Amniotic epithelial cell (primary cell): ENCODE results near the gene ADGRD1.

Source experiments
- DNase-seq: peaks from one replicate; pipeline ENCODE4 v3.0.0-alpha.2; 2010; ENCODE audit warnings: low read depth

The ADGRD1 gene

GRCh38 chr12:131007031-131007739 lies 53.5 kb downstream of the ADGRD1 start:
- no peak for DNase-seq

- no peak for DNase-seq
Observed at GRCh38 chr12:131007740-131008117, 54.0 kb downstream of the ADGRD1 start.

GRCh38 chr12:131008131-131008912 lies 54.6 kb downstream of the ADGRD1 start:
- no peak for DNase-seq

GRCh38 chr12:131008913-131009270 lies 55.2 kb downstream of the ADGRD1 start:
- DNase-seq: no peak

- DNase-seq: no peak
Observed at GRCh38 chr12:131009595-131010395, 56.1 kb downstream of the ADGRD1 start.

DNA sequence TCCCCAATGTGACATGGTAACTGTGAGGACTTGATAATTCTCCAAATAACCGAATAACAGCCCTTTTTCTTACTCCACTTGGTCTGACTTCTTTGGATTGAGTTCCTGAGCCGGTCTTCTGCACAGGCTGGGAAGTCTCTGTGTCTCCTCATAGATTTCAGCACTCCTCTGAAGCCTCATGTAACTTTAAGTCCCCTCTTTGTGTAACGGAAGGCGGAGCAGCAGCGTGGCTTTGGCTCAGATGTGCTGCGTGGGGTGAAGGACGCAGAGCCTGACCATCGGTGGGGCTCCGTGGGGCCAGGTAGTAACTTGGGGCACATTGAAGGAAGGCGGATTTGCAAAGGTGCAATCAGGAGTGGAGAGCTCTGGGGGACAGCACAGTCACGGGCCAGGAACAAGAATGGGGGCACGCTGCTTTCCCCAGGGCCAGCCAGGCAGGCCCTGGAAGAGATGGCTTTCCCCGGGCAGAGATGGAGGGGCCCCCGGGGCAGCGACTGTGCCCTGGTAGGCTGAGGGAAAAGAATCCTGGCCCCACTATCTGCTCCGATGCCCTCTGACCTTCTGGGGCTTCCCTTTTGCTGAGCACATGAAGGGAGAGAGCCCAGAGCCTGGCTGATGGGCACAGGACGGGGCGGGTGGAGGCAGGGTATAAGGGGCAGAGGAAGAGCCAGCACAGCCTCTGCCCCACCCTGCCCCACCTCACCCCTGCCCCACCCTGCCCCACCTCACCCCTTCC lies 56.9 kb downstream of the ADGRD1 start:
- DNase-seq: no peak

DNA sequence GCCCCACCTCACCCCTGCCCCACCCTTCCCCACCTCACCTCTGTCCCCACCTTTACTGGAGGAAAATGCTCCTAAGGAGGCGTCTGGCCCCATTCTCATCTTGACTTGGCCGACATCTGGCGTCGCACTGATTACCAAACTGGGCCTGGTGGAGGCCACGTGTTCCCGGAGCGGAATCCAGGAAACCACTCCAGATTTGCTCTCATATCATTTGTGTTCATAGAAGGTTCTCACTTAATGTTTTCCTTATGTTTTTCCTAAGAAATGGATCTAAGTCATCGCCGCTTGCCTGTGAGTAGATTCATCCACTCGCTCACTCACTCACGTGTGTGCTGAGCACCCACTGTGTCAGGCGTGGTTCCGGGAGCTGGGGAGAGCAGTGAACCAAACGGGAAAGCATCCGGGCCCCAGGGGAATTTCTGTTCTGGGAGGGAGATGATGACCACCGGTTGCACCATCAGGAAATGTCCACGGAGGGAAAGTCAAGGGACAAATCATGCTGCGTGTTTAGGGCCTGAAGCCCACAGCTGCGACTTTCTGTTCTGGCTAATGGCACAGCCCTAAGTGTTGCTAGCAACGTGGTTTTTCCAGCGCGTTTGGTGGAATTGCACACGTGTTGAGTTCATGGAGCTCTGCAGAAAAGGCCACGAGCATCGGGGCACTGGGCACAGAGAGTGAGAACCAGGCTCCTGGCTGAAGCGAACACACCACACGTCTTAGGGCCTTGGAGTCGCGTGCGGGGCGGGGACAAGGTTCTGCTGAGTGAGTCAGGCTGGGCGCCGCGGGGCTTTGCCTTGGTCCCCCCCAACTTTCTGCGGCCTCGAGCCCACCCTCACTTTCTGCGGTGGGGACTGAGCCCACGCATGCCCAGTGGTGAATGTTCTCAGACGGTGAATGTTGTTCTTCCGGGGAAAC lies 57.7 kb downstream of the ADGRD1 start:
- DNase-seq: no peak

DNA sequence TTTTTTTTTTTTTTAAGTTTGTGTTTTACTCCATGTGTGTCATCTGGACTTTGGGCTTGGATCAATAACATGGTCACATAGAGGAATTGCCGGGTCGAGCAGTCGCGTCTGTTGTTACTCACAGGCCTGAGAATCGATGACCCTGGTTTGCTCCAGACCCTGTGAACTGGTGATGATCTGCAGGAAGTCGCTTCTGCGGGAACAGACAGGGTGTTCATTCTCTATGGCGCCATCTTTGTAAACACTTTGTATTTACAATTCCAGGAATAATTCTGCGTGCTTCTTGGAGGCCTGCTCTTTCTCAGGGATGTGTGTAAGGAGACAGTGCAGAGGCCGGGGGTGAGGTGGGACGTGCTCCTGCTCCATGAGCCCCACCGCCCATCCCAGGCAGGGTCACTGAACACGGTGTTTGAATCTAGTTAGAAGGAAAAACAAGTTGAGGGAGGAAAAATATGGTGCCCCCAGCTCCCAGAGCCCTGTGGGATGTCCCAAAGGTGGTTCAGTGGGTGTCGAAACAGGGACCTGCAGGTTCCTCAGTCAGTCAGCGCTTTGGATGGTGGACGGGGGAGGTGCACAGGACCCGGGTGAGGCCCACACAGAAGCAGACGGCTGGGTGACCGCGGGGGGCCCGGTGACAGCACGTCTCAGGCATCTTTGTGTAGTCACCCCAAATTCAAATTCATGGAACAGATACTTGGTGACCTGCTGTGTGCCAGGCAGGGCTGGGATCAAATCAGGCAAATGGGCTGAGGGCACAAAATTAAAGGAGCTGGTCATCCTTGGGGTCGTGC lies 58.8 kb downstream of the ADGRD1 start:
- no peak for DNase-seq

DNA sequence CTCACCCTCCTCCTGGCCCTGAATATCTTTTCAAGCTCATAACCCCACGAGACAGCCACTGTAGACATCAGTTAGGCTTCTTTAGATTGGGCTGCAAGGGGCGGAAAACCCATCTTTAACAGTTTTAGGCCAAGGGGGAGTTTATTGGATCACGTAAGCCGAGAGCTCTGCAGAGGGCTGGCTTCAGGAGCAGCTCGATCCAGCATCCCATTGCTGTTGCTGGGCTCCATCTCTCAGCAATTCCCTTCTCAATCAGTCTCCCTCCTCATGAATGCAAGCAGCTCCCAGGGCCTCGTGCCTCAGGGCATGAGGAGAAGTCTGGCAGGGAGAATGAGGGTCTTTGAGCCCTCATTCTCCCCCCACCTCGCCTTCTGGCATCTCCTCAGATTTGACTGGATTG lies 59.4 kb downstream of the ADGRD1 start:
- DNase-seq: no peak

DNA sequence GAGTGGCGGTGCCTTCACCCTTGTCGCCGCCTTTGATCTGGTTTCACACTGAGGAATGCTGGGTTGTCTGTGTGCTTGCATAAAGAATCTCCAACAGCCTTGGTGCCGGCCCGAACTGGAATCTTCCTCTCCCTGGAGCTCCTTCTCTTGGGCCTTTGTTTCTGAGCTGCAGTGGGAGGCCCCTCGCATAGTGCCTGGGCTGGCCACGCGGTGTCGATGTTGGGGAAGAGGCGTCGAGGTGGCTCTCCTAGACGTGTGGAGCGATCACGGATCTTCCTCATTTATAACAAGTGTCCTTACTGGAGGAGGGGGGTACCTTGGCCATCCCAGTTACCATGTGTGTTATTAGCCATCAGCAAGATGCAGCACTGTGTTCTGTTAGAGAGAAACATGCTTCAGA lies 60.6 kb downstream of the ADGRD1 start:
- DNase-seq: no peak

DNA sequence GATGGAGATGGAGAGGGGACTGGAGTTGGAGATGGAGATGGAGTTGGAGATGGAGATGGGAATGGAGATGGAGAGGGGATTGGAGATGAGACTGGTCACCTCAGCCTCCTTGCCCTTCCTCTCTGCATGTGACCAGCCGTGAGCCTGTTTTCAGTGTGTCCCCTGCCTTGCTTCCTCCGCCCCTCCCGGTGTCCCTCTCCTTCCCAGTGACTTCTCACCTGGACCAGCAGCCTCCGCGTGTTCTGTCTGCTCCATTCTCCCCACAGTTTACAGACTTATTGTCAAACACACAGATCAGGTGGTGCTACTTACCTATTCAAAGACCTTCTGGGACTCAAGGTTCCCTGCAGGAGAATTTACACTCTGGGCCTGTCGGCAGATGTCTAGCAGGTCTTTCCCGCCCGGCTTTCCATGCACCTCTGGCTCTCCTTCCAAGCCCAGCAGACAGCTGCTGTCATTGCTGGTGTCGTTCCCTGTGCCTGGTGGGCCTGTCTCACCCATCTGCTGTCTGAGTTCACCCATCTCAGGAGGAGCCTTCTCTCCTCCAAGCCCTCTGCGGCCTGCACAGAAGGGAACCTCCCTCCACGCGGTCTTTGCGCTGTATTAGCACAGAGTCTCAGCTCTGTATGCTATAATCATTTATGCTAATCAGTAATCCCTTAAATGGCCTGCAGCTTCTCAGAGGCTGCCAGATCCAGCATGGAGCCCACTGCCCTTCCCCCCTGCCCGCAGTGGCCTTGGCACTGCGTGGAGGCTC lies 62.1 kb downstream of the ADGRD1 start:
- no peak for DNase-seq

DNA sequence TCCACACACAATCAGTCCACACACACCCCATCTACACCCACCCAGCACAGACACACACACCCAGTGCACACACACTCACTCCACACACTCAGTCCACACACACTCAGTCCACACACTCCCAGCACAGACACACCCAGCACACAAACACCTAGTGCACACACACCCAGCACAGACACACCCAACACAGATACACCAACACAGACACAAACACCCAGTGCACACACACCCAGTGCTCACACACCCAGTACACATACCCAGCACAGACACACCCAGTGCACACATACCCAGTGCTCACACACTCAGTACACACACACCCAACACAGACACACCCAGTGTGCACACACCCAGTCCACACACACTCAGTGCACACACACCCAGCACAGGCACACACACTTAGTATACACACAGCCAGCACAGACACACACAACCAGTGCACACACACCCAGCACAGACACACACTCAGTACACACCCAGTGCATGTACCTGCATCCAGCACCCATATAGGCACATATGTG lies 63.8 kb downstream of the ADGRD1 start:
- no peak for DNase-seq

DNA sequence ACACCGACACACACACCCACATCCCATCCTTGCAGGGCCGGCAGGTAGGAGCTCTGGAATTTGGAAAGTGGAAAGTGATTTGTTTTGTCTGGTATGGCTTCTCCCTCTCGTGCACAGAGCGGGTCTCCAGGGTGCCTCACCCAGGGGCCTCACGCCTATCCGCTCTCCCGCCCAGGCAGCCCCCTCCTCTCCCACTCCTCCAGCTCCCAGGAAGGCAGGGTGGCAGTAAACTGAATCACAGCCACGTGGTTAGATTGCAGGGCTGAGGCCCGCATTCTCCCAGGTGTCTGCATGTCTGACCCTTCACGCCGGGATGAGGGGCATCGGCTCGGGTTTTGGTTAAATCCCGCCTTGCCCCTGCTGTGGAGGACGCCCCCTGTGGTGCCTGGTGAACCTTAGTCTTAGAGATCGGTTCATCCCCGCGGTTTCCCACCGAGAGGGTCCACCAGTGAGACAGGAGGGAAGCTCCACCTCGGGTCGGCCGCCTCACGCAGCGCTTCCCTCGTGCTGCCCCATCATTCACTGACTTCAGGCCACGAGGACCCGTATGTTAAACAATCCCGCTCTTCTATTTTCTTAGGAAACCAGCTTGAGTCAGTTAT lies 64.4 kb downstream of the ADGRD1 start:
- no peak for DNase-seq

GRCh38 chr12:131018808-131019397 lies 65.2 kb downstream of the ADGRD1 start:
- DNase-seq: no peak

- no peak for DNase-seq
Observed at GRCh38 chr12:131020326-131021153, 66.8 kb downstream of the ADGRD1 start.

GRCh38 chr12:131021154-131021541 lies 67.4 kb downstream of the ADGRD1 start:
- DNase-seq: no peak

- DNase-seq: no peak
Observed at GRCh38 chr12:131024026-131024425, 70.3 kb downstream of the ADGRD1 start.

DNA sequence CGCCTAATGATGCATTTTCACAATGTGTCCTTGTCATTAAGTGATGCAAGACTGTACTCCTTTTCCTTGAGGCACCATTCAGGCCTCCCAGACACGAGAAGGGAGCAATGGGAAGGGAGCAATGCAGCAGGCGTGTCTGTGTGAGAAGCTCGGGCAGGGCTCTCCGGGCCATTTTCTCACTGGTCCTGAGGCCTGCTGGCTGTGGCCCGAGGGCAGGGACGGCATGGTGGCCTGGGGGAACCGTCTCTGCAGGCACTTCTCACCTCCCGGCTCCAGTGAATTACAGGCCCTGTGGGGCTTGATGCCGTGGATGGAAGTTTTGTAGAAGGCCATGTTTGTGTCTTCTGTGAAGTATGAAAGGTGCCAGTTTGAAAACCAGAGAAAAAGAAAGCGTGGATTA lies 71.0 kb downstream of the ADGRD1 start:
- no peak for DNase-seq
